ENCODE results near the gene ALX4. TPM values are rescaled to one million over a fixed set of nuclear protein-coding genes. Genes with fewer than 3 reads are reported as not detected.

The ALX4 gene
- total RNA-seq, 2 experiments from 2014 or later = not detected

DNA sequence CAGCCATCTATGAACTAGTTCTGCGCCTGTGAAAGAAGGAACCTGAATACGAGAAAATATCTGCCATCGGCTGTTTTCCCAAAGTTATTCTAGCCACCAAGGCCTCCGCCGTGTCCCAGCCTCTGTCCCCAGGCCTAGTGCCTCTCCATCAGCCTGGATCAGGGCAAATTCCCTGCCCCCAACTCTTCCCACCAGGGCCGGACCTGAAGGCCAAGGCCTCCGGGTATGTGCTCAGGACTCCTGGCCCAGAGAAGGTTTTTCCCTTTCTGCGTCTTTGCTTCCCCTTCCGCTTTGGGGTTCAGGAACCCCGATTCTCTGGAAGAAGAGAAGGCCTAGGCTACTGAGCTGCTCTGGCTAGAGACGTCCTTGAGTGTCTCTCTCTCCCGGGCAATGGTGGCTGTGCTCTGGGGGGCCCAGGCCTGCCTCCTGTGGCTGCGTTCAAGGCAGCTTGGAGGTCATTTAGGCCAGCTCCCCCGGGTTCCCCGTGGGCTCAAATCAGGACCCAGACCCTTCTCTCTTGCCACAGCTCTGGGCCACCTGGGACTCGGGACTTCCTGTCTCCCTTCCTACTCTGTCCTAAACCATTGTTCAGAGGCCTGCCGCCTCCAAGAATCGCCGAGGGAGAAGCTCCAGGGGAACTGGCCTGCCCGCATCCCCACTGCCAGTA is 1.6 kb downstream of the ALX4 start:
- peaks cover 23% of the 10 kb centered on the region for H3K4me1 Mint-ChIP-seq
- no peak overlapping the region for H3K4me3 Mint-ChIP-seq
- DNase-seq = no peak
- H3K27me3 Mint-ChIP-seq = peaks cover 90% of the 10 kb centered on the region
- peaks cover 1% of the 10 kb centered on the region for H3K36me3 Mint-ChIP-seq (ENCODE audit: low read depth)
- CTCF ChIA-PET = interaction anchor here (1.0 to 1.9 kb wide), 3 partner anchors 9 to 216 kb away, joined by 3 to 5 read pairs (median 4); no protein-coding TSS in a partner anchor
- POLR2A ChIA-PET = no interaction called here
- H3K27ac Mint-ChIP-seq = no peak overlapping the region
- H3K9me3 Mint-ChIP-seq = no peaks in the 10 kb centered on the region

GRCh38 chr11:44307340-44308099 is 2.4 kb downstream of the ALX4 start:
- DNase-seq = no peak
- Mint-ChIP-seq H3K4me3 (no peak overlapping the region), H3K36me3 (ENCODE audit: low read depth) (peaks cover 1% of the 10 kb centered on the region), H3K27ac (no peak overlapping the region), H3K27me3 (peaks cover 91% of the 10 kb centered on the region), H3K9me3 (no peaks in the 10 kb centered on the region), H3K4me1 (peaks cover 23% of the 10 kb centered on the region)
- ChIA-PET POLR2A (no interaction called here), CTCF (interaction anchor here (0.6 to 1.9 kb wide), 5 partner anchors 9 to 217 kb away, joined by 3 to 5 read pairs (median 3); no protein-coding TSS in a partner anchor)

DNA sequence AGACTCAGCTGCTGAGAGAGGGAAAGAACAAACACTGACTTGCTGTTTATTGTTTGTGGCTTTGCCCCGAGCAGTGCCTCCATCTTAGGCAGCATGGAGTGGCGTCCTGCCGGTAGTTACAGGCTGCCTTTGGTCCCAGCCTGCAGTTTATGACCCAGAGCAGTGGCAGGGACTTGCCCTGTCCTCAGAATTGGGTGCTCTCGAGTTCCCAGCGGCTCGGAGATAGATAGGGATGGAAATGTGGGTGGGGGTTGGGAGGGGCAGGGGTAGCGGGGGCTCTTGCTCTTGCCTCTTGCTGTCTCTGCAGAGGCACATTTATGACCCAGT is 3.1 kb downstream of the ALX4 start:
- Mint-ChIP-seq H3K27me3 (peaks cover 91% of the 10 kb centered on the region), H3K4me1 (peaks cover 23% of the 10 kb centered on the region), H3K4me3 (peak overlapping the region; percentile 81), H3K27ac (no peak overlapping the region), H3K9me3 (no peaks in the 10 kb centered on the region), H3K36me3 (ENCODE audit: low read depth) (peaks cover 1% of the 10 kb centered on the region)
- ChIA-PET CTCF (interaction anchor here (1.0 to 1.4 kb wide), 3 partner anchors 11 to 207 kb away, joined by 3 to 5 read pairs (median 3); no protein-coding TSS in a partner anchor), POLR2A (no interaction called here)
- no peak for DNase-seq

GRCh38 chr11:44306052-44306917 is 3.7 kb downstream of the ALX4 start:
- CTCF ChIA-PET = interaction anchor here (0.6 to 1.4 kb wide), 3 partner anchors 9 to 212 kb away, joined by 3 to 6 read pairs (median 5); no protein-coding TSS in a partner anchor
- Mint-ChIP-seq H3K36me3 (ENCODE audit: low read depth) (peaks cover 1% of the 10 kb centered on the region), H3K4me1 (peaks cover 23% of the 10 kb centered on the region), H3K27ac (peak overlapping the region; percentile 78), H3K4me3 (peak overlapping the region; percentile 81), H3K27me3 (peaks cover 90% of the 10 kb centered on the region), H3K9me3 (no peaks in the 10 kb centered on the region)
- no peak for DNase-seq
- POLR2A ChIA-PET = no interaction called here

GRCh38 chr11:44305470-44306051 is 4.4 kb downstream of the ALX4 start:
- peaks cover 17% of the 10 kb centered on the region for H3K4me1 Mint-ChIP-seq
- ChIA-PET POLR2A (no interaction called here), CTCF (interaction anchor here (1.0 to 1.4 kb wide), 3 partner anchors 8 to 12 kb away, joined by 3 to 5 read pairs (median 3); no protein-coding TSS in a partner anchor)
- H3K9me3 Mint-ChIP-seq = no peaks in the 10 kb centered on the region
- H3K27me3 Mint-ChIP-seq = peaks cover 85% of the 10 kb centered on the region
- peak; percentile 65 for DNase-seq
- H3K36me3 Mint-ChIP-seq (ENCODE audit: low read depth) = peaks cover 1% of the 10 kb centered on the region
- peak overlapping the region; percentile 78 for H3K27ac Mint-ChIP-seq
- peak overlapping the region; percentile 81 for H3K4me3 Mint-ChIP-seq

DNA sequence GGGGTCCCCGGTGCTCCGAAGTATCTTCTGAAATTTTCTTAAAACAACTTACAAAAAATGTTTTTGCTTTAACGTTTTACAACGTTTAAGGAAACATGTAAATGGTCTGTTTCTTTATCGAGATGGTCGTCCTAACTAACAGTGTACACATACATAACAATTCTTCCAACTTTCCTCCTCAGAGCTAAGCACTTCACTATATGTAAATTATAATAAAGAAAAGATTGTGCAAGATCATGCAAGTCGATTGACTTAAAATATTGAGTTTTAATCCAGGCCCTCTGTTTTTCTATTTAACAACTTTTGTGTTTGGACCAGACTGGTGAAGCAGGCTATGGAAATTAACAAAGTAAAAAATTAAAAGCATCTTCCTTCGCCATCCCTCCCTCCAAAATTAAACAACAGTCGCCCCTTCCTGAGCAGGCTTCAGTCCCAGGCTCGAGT is 4.9 kb downstream of the ALX4 start:
- ChIA-PET CTCF (interaction anchor here (1.0 kb wide), 1 partner anchor 9 kb away, joined by 3 read pairs; no protein-coding TSS in a partner anchor), POLR2A (no interaction called here)
- peaks cover 83% of the 10 kb centered on the region for H3K27me3 Mint-ChIP-seq
- H3K4me3 Mint-ChIP-seq = peak overlapping the region; percentile 81
- peak overlapping the region; percentile 78 for H3K27ac Mint-ChIP-seq
- DNase-seq = no peak
- H3K36me3 Mint-ChIP-seq (ENCODE audit: low read depth) = peaks cover 1% of the 10 kb centered on the region
- no peaks in the 10 kb centered on the region for H3K9me3 Mint-ChIP-seq
- H3K4me1 Mint-ChIP-seq = peaks cover 17% of the 10 kb centered on the region

- H3K9me3 Mint-ChIP-seq = no peaks in the 10 kb centered on the region
These were observed 5.6 kb downstream of the ALX4 start for GRCh38 chr11:44304091-44305025.

DNA sequence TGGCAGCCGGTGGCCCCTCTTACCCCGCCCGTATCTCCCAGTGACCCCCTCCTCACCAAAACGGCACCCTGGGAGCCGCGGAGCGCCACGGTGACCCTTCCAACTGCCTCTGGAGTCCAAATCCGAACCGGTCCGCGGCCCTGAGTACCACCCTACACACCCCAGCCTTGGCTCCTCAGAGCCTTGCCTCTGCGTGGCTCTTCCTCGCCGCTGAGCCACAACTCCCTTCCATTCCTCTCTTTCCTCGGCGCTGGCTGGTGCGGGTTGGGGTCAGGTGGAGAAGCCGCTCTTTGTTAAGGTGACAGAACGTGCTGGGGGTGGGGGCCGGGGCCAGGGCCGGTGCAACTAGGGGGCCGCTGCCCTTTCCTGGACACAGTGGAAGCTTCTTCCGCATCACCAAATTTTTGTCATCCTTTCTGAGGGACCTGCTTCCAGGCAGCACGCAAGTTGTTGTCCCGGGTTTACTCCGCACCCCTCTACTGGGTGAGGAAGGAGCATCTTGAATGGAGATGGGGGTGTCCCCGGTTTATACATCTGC is 6.5 kb downstream of the ALX4 start:
- H3K9me3 Mint-ChIP-seq = no peaks in the 10 kb centered on the region
- CTCF ChIA-PET = interaction anchor here (0.6 kb wide), 1 partner anchor 343 kb away, joined by 3 read pairs; no protein-coding TSS in a partner anchor

More at GRCh38 chr11:44304091-44305025, 5.6 kb downstream of the ALX4 start:
- CTCF ChIA-PET = interaction anchor here (1.0 kb wide), 1 partner anchor 9 kb away, joined by 3 read pairs; no protein-coding TSS in a partner anchor
- Mint-ChIP-seq H3K36me3 (ENCODE audit: low read depth) (peaks cover 1% of the 10 kb centered on the region), H3K27ac (peak overlapping the region; percentile 25), H3K27me3 (peaks cover 81% of the 10 kb centered on the region), H3K4me1 (peaks cover 17% of the 10 kb centered on the region), H3K4me3 (peak overlapping the region; percentile 81)
- no peak for DNase-seq
- POLR2A ChIA-PET = no interaction called here

GRCh38 chr11:44301564-44302271 is 8.2 kb downstream of the ALX4 start:
- no peak for DNase-seq
- POLR2A ChIA-PET = no interaction called here
- Mint-ChIP-seq H3K4me1 (peaks cover 17% of the 10 kb centered on the region), H3K27ac (no peak overlapping the region), H3K4me3 (no peak overlapping the region), H3K27me3 (peaks cover 57% of the 10 kb centered on the region), H3K36me3 (ENCODE audit: low read depth) (peaks cover 1% of the 10 kb centered on the region), H3K9me3 (no peaks in the 10 kb centered on the region)
- CTCF ChIA-PET = interaction anchor here (1.3 kb wide), 1 partner anchor 9 kb away, joined by 3 read pairs; no protein-coding TSS in a partner anchor

More for the DNA sequence above, 6.5 kb downstream of the ALX4 start:
- Mint-ChIP-seq H3K4me3 (no peak overlapping the region), H3K4me1 (peaks cover 17% of the 10 kb centered on the region), H3K27me3 (peaks cover 75% of the 10 kb centered on the region), H3K36me3 (ENCODE audit: low read depth) (peaks cover 1% of the 10 kb centered on the region), H3K27ac (no peak overlapping the region)
- POLR2A ChIA-PET = no interaction called here
- no peak for DNase-seq

GRCh38 chr11:44300844-44301563 is 8.9 kb downstream of the ALX4 start:
- peaks cover 1% of the 10 kb centered on the region for H3K36me3 Mint-ChIP-seq (ENCODE audit: low read depth)
- peaks cover 54% of the 10 kb centered on the region for H3K27me3 Mint-ChIP-seq
- DNase-seq = no peak
- ChIA-PET POLR2A (no interaction called here), CTCF (interaction anchor here (1.3 kb wide), 1 partner anchor 8 kb away, joined by 3 read pairs; no protein-coding TSS in a partner anchor)
- peaks cover 12% of the 10 kb centered on the region for H3K4me1 Mint-ChIP-seq
- H3K27ac Mint-ChIP-seq = no peak overlapping the region
- no peaks in the 10 kb centered on the region for H3K9me3 Mint-ChIP-seq
- no peak overlapping the region for H3K4me3 Mint-ChIP-seq

Data from activated CD4-positive, alpha-beta T cell treated with anti-CD3 and anti-CD28 coated beads, Interleukin-2, amount 10 ng/mL, durations not matched to agents 7 days and 5 days (primary cell).